ENCODE data around the gene CCNB3. TPM values are rescaled to one million over a fixed set of nuclear protein-coding genes. Genes with fewer than 3 reads are reported as not detected.

Gene CCNB3
- total RNA-seq, 6 experiments from 2014 or later = 0.18 to 1.5 (median 0.42) TPM

- Histone ChIP-seq H3K9me3 (no peaks in the 10 kb centered on the region), H3K4me3 (no peak overlapping the region), H3K27ac (no peak overlapping the region), H3K27me3 (no peaks in the 10 kb centered on the region), H3K4me1 (no peaks in the 10 kb centered on the region), H3K36me3 (no peaks in the 10 kb centered on the region)
- WGBS (ENCODE audit: insufficient coverage, low coverage, low lambda C conversion rate, missing lambda C conversion rate) = 43% methylated on average over 5 of the region's 5 CpGs
- ATAC-seq (no peak), DNase-seq (no peak)
- intact Hi-C loops (cut with DNase I) = no loop called here
- TF ChIP-seq, protein P1, sequence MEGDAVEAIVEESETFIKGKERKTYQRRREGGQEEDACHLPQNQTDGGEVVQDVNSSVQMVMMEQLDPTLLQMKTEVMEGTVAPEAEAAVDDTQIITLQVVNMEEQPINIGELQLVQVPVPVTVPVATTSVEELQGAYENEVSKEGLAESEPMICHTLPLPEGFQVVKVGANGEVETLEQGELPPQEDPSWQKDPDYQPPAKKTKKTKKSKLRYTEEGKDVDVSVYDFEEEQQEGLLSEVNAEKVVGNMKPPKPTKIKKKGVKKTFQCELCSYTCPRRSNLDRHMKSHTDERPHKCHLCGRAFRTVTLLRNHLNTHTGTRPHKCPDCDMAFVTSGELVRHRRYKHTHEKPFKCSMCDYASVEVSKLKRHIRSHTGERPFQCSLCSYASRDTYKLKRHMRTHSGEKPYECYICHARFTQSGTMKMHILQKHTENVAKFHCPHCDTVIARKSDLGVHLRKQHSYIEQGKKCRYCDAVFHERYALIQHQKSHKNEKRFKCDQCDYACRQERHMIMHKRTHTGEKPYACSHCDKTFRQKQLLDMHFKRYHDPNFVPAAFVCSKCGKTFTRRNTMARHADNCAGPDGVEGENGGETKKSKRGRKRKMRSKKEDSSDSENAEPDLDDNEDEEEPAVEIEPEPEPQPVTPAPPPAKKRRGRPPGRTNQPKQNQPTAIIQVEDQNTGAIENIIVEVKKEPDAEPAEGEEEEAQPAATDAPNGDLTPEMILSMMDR (IDR thresholded peaks at IDR 0.05) = no peak
- TF ChIP-seq POLR2A (IDR thresholded peaks at IDR 0.05) = no peak
These were observed 177.3 kb downstream of the CCNB3 start for GRCh38 chrX:50381729-50382415.

- ATAC-seq = no peak
- Histone ChIP-seq H3K9me3 (no peaks in the 10 kb centered on the region), H3K27me3 (no peaks in the 10 kb centered on the region), H3K36me3 (no peaks in the 10 kb centered on the region), H3K27ac (no peak overlapping the region), H3K4me3 (no peak overlapping the region), H3K4me1 (no peaks in the 10 kb centered on the region)
- DNase-seq = no peak
- no peak for TF ChIP-seq POLR2A (IDR thresholded peaks at IDR 0.05)
- TF ChIP-seq, protein P1 (IDR thresholded peaks at IDR 0.05) = no peak
- intact Hi-C loops (cut with DNase I) = no loop called here
- 38% methylated on average over 2 of the region's 2 CpGs for WGBS (ENCODE audit: insufficient coverage, low coverage, low lambda C conversion rate, missing lambda C conversion rate)
These were observed 182.0 kb downstream of the CCNB3 start for GRCh38 chrX:50386520-50386919.

GRCh38 chrX:50393902-50394301, 189.3 kb downstream of the CCNB3 start:
- Histone ChIP-seq H3K4me3 (no peak overlapping the region), H3K27ac (no peak overlapping the region), H3K4me1 (no peaks in the 10 kb centered on the region), H3K27me3 (no peaks in the 10 kb centered on the region), H3K9me3 (no peaks in the 10 kb centered on the region), H3K36me3 (no peaks in the 10 kb centered on the region)
- 42% methylated on average over 2 of the region's 2 CpGs for WGBS (ENCODE audit: insufficient coverage, low coverage, low lambda C conversion rate, missing lambda C conversion rate)
- no peak for TF ChIP-seq POLR2A (IDR thresholded peaks at IDR 0.05)
- TF ChIP-seq, protein P1 (IDR thresholded peaks at IDR 0.05) = no peak
- ATAC-seq (no peak), DNase-seq (no peak)
- intact Hi-C loops (cut with DNase I) = no loop called here

Small RNA genes within 50 kb of the gene (small RNA-seq; reads per million reads assigned to genes)
- gene PYY3 (0 reads per million in 2 experiments), gene RF00019 (0 reads per million in 2 experiments)

Other genes with a start within 250 kb of the CCNB3 start
- gene AKAP4, start 3.8 kb upstream of the CCNB3 start, total RNA-seq = not detected

All from right lobe of liver (tissue), 6 donors.